H1 (cell line): ENCODE measurements around the gene EML1. TPM values are rescaled to one million over a fixed set of nuclear protein-coding genes. Genes with fewer than 3 reads are reported as not detected.

Source experiments
- CBX5 ChIP-seq: fragments of 300-800, 300-1000 bp; sonication (generic); IDR thresholded peaks from 2 replicates; pipeline ENCODE4 v1.7.1; 2016; ENCODE audit warnings: antibody characterized with exemption, low read length, low read depth
- EGR1 ChIP-seq: IDR thresholded peaks from 2 replicates; pipeline ENCODE4 v1.6.1; 2011; ENCODE audit warnings: low read depth, low read length, borderline replicate concordance
- KDM1A ChIP-seq: fragments of 200-600, 300-600 bp; sonication (generic); IDR thresholded peaks from 2 replicates; pipeline ENCODE4 v1.7.1; 2016; ENCODE audit warnings: mild to moderate bottlenecking, low read length, borderline replicate concordance
- MAFK ChIP-seq: IDR thresholded peaks from 2 replicates; pipeline ENCODE4 v1.6.1; 2012; ENCODE audit warnings: low read depth, mild to moderate bottlenecking, improper control_type of control experiment, low read length
- SP2 ChIP-seq: IDR thresholded peaks from 2 replicates; pipeline ENCODE4 v1.6.1; 2012; ENCODE audit warnings: mild to moderate bottlenecking, low read length, inconsistent platforms
- SRF ChIP-seq: IDR thresholded peaks from 2 replicates; pipeline ENCODE4 v1.6.1; 2011; ENCODE audit warnings: mild to moderate bottlenecking, low read depth, low read length, moderate library complexity
- polyA plus RNA-seq, 7 experiments: library from polyadenylated mRNA; depleted of rRNA in 3 of 7; stranded (reverse) in 5 of 7; unstranded in 2 of 7; fragments of >200 nt in 5 of 7; fragments of 200-250 nt in 2 of 7; gene quantifications; 1 replicate in 5 of 7; 2 replicates in 1 of 7; 4 replicates in 1 of 7; pipeline versions ENCODE4 v1.2.1 to v1.2.3, GENCODE V29; 2011 to 2013; ENCODE audit warnings: missing spikeins in 2 of 7, mixed read lengths in 2 of 7
- total RNA-seq: library from RNA; stranded (reverse); fragmentation: NEBNext Ultra II Directional; extraction: Animal tissue kit (Norgen Biotek cat#: 25700); gene quantifications from 2 replicates; pipeline ENCODE4 v1.2.1, GENCODE V29; 2021
- TF ChIP-seq, protein P1 (sequence below): IDR thresholded peaks from 2 replicates; pipeline ENCODE4 v1.6.1; 2011; ENCODE audit warnings: low read length, improper control_type of control experiment
- TF ChIP-seq, protein P2 (sequence below): IDR thresholded peaks from 2 replicates; pipeline ENCODE4 v1.6.1; 2012; ENCODE audit warnings: low read length, inconsistent platforms

EML1 gene
- total and polyA plus RNA-seq, 2 of the 8 experiments (the other 6 are each of a cell fraction or from before 2014, with no cell fraction given): 11.1 to 24.7 TPM

DNA sequence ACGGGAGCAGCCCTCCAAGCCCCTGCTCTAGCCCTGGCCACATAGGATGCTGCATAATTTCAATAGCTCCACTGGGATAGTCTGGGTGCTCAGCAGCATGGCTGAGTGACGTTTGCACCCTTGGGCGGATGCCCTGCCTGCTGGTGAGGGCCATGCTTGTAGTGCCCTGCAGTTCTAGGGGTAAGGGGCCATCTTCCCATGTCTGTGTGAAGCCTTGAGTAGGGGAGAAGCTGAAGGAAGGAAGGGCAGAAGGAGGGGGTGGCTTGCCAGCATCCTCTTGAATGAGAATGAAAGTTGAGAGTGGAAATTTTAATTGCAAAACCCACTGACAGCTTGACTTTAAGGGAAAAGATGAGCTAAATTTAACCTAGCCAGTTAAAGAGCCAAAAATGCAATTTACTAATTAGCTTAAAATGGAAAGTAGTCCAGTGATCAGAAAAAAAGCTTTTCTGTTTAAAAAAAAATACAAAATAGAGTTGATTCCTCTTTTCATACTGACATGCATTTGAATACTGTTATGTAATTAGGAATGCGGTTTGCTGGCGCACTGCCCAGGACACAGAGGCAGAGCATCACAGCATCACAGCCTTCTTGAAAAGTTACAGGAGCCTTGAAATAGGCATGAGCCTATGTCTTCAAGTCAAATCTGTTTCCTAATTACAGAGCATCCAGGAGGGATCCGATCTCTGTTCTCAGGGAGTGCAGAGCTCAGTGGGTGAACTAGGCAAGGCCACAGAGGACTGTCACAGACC is 18.5 kb upstream of the EML1 start (continued):
- TF ChIP-seq EGR1 (no peak), MAFK (no peak), SRF (no peak), CBX5 (no peak), SP2 (no peak), KDM1A (no peak)
- TF ChIP-seq, protein P1, sequence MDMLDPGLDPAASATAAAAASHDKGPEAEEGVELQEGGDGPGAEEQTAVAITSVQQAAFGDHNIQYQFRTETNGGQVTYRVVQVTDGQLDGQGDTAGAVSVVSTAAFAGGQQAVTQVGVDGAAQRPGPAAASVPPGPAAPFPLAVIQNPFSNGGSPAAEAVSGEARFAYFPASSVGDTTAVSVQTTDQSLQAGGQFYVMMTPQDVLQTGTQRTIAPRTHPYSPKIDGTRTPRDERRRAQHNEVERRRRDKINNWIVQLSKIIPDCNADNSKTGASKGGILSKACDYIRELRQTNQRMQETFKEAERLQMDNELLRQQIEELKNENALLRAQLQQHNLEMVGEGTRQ: no peak
- TF ChIP-seq, protein P2, sequence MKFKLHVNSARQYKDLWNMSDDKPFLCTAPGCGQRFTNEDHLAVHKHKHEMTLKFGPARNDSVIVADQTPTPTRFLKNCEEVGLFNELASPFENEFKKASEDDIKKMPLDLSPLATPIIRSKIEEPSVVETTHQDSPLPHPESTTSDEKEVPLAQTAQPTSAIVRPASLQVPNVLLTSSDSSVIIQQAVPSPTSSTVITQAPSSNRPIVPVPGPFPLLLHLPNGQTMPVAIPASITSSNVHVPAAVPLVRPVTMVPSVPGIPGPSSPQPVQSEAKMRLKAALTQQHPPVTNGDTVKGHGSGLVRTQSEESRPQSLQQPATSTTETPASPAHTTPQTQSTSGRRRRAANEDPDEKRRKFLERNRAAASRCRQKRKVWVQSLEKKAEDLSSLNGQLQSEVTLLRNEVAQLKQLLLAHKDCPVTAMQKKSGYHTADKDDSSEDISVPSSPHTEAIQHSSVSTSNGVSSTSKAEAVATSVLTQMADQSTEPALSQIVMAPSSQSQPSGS: no peak
